IMR-90 (cell line): Measurements from ENCODE around the gene CYP4Z1. TPM values are rescaled to one million over a fixed set of nuclear protein-coding genes. Genes with fewer than 3 reads are reported as not detected.

Experiments used
- ATAC-seq: fragments of 200-7000 bp; cut with Tn5 transposase; 2 replicates; pipeline ENCODE4 v1.9.1; 2020; ENCODE audit warnings: low read depth, mild to moderate bottlenecking, moderate library complexity
- BruUV-seq: library from RNA; stranded (reverse); fragments of 400-500 nt; replicated peaks from 2 replicates; lab custom pipeline; 2021; lab: Mats Ljungman, UMichigan
- CTCF ChIA-PET: fragments of 300-600 bp; formaldehyde crosslinking; extraction: SDS; loops from one replicate; lab custom pipeline; 2021; ENCODE audit warnings: antibody characterized with exemption; lab: Yijun Ruan, JAX
- POLR2A ChIA-PET: fragments of 300-600 bp; sonication (Branson Sonifier 250); formaldehyde crosslinking; loops from one replicate; lab custom pipeline; 2022; ENCODE audit warnings: antibody characterized with exemption; ENCODE audit not compliant: unreplicated experiment; lab: Charles Lee
- DNase-seq: peaks from one replicate; pipeline ENCODE4 v3.0.0; 2013
- H2AFZ ChIP-seq: replicated peaks from 2 replicates; pipeline ENCODE3; 2013; ENCODE audit warnings: low read length, mild to moderate bottlenecking; ENCODE audit not compliant: poor library complexity
- H2AK5ac ChIP-seq: 2 replicates; pipeline ENCODE4 v1.6.1; 2013; ENCODE audit warnings: low read depth, low read length, inconsistent platforms
- H2AK9ac ChIP-seq: replicated peaks from 2 replicates; pipeline ENCODE3; 2013; ENCODE audit warnings: mild to moderate bottlenecking, low read depth, low read length, moderate library complexity; ENCODE audit not compliant: poor library complexity
- H2BK120ac ChIP-seq: 2 replicates; pipeline ENCODE4 v1.6.1; 2013; ENCODE audit warnings: low read depth, low read length, inconsistent platforms
- H2BK15ac ChIP-seq: 3 replicates; pipeline ENCODE4 v1.6.1; 2013; ENCODE audit warnings: low read depth, low read length, inconsistent platforms
- H2BK20ac ChIP-seq: 2 replicates; pipeline ENCODE4 v1.6.1; 2013; ENCODE audit warnings: low read depth, mild to moderate bottlenecking, inconsistent platforms, low read length, moderate library complexity
- H2BK5ac ChIP-seq: 2 replicates; pipeline ENCODE4 v1.6.1; 2013; ENCODE audit warnings: mild to moderate bottlenecking, low read depth, low read length, inconsistent platforms; ENCODE audit not compliant: poor library complexity, severe bottlenecking
- H3K14ac ChIP-seq: replicated peaks from 2 replicates; pipeline ENCODE4 v1.6.1; 2013; ENCODE audit warnings: low read depth, low read length, inconsistent platforms
- H3K18ac ChIP-seq: 2 replicates; pipeline ENCODE4 v1.6.1; 2013; ENCODE audit warnings: low read depth, low read length, control low read depth
- H3K23ac ChIP-seq: 2 replicates; pipeline ENCODE4 v1.6.1; 2013; ENCODE audit warnings: low read depth, low read length, inconsistent platforms
- H3K27ac ChIP-seq: 2 replicates; pipeline ENCODE4 v1.5.1; 2013; ENCODE audit warnings: mild to moderate bottlenecking, control low read depth, low read length; ENCODE audit not compliant: insufficient read depth
- H3K27me3 ChIP-seq: 2 replicates; pipeline ENCODE4 v1.6.1; 2013; ENCODE audit warnings: low read length; ENCODE audit not compliant: control insufficient read depth, insufficient read depth
- H3K36me3 ChIP-seq: 2 replicates; pipeline ENCODE4 v1.6.1; 2013; ENCODE audit warnings: low read length, mixed read lengths; ENCODE audit not compliant: control insufficient read depth, insufficient read depth
- H3K4ac ChIP-seq: 2 replicates; pipeline ENCODE4 v1.6.1; 2013; ENCODE audit warnings: low read depth, low read length, inconsistent platforms
- H3K4me1 ChIP-seq: 2 replicates; pipeline ENCODE4 v1.6.1; 2013; ENCODE audit warnings: low read length, mixed read lengths; ENCODE audit not compliant: control insufficient read depth, insufficient read depth
- H3K4me2 ChIP-seq: 2 replicates; pipeline ENCODE4 v1.6.1; 2013; ENCODE audit warnings: low read depth, mild to moderate bottlenecking, control low read depth, low read length, moderate library complexity
- H3K4me3 ChIP-seq: 2 replicates; pipeline ENCODE4 v1.5.1; 2013; ENCODE audit warnings: low read depth, mild to moderate bottlenecking, control low read depth, low read length, moderate library complexity; ENCODE audit not compliant: insufficient read depth
- H3K56ac ChIP-seq: 2 replicates; pipeline ENCODE4 v1.6.1; 2013; ENCODE audit warnings: low read length, inconsistent platforms; ENCODE audit not compliant: insufficient read depth; ENCODE audit errors: extremely low read depth
- H3K79me1 ChIP-seq, 2 experiments: 2 replicates each; pipeline ENCODE4 v1.6.1; 2013; ENCODE audit warnings: low read length in 2 of 2, inconsistent platforms in 1 of 2, low read depth in 1 of 2
- H3K9ac ChIP-seq: 2 replicates; pipeline ENCODE4 v1.6.1; 2013; ENCODE audit warnings: low read depth, low read length, control low read depth
- H3K9me1 ChIP-seq: 2 replicates; pipeline ENCODE4 v1.6.1; 2013; ENCODE audit warnings: low read length, inconsistent platforms; ENCODE audit not compliant: insufficient read depth
- H3K9me3 ChIP-seq: 2 replicates; pipeline ENCODE4 v1.6.1; 2013; ENCODE audit warnings: low read length; ENCODE audit not compliant: control insufficient read depth, insufficient read depth
- H4K20me1 ChIP-seq: 2 replicates; pipeline ENCODE4 v1.6.1; 2013; ENCODE audit warnings: low read length, inconsistent platforms; ENCODE audit not compliant: insufficient read depth
- H4K5ac ChIP-seq: 2 replicates; pipeline ENCODE4 v1.6.1; 2013; ENCODE audit warnings: mild to moderate bottlenecking, low read depth, low read length, control low read depth
- H4K8ac ChIP-seq, 2 experiments: 2 replicates each; pipeline ENCODE4 v1.6.1; 2013; ENCODE audit warnings: low read depth in 2 of 2, low read length in 2 of 2, control low read depth in 1 of 2, inconsistent platforms in 1 of 2
- H4K91ac ChIP-seq: 2 replicates; pipeline ENCODE4 v1.6.1; 2013; ENCODE audit warnings: low read depth, low read length, inconsistent platforms; ENCODE audit not compliant: insufficient read depth
- BHLHE40 ChIP-seq: fragments of 150-350 bp; IDR thresholded peaks from 2 replicates; pipeline ENCODE4 v1.6.1; 2016; ENCODE audit warnings: mild to moderate bottlenecking, low read depth, low read length
- CEBPB ChIP-seq: IDR thresholded peaks from 2 replicates; pipeline ENCODE4 v1.6.1; 2012; ENCODE audit warnings: low read depth, low read length, improper control_type of control experiment
- CHD1 ChIP-seq: IDR thresholded peaks from 2 replicates; pipeline ENCODE4 v1.6.1; 2012; ENCODE audit warnings: low read depth, low read length, improper control_type of control experiment
- FOS ChIP-seq: fragments of 150-350 bp; IDR thresholded peaks from 2 replicates; pipeline ENCODE4 v1.6.1; 2016; ENCODE audit warnings: low read depth, low read length
- MAFK ChIP-seq: IDR thresholded peaks from 2 replicates; pipeline ENCODE4 v1.6.1; 2012; ENCODE audit warnings: low read depth, low read length, improper control_type of control experiment
- MAZ ChIP-seq: IDR thresholded peaks from 2 replicates; pipeline ENCODE4 v1.6.1; 2012; ENCODE audit warnings: low read depth, mild to moderate bottlenecking, low read length, improper control_type of control experiment, moderate library complexity, borderline replicate concordance
- MXI1 ChIP-seq: IDR thresholded peaks from 2 replicates; pipeline ENCODE4 v1.6.1; 2012; ENCODE audit warnings: low read depth, mild to moderate bottlenecking, low read length, moderate library complexity, borderline replicate concordance
- NFE2L2 ChIP-seq: fragments of 150-350 bp; IDR thresholded peaks from 2 replicates; pipeline ENCODE4 v1.6.1; 2016; ENCODE audit warnings: low read depth, mild to moderate bottlenecking, low read length
- POLR2A ChIP-seq: IDR thresholded peaks from 2 replicates; pipeline ENCODE4 v1.6.1; 2012; ENCODE audit warnings: mild to moderate bottlenecking, low read depth, low read length
- RAD21 ChIP-seq: IDR thresholded peaks from 2 replicates; pipeline ENCODE4 v1.6.1; 2012; ENCODE audit warnings: low read length, improper control_type of control experiment
- RCOR1 ChIP-seq: IDR thresholded peaks from 2 replicates; pipeline ENCODE4 v1.6.1; 2012; ENCODE audit warnings: mild to moderate bottlenecking, low read length, improper control_type of control experiment; ENCODE audit not compliant: insufficient replicate concordance
- RFX5 ChIP-seq: IDR thresholded peaks from 2 replicates; pipeline ENCODE4 v1.8.0; 2012; ENCODE audit warnings: low read depth, mild to moderate bottlenecking, low read length, moderate library complexity
- SMC3 ChIP-seq: fragments of 150-350 bp; IDR thresholded peaks from 2 replicates; pipeline ENCODE4 v1.6.1; 2016; ENCODE audit warnings: low read depth, mild to moderate bottlenecking, antibody characterized with exemption, low read length, moderate library complexity
- WGBS, 2 experiments: methylation state at CpG; one replicate each; pipeline versions ENCODE4 v1.1.5 to v1.1.7; 2013; ENCODE audit warnings: missing lambda C conversion rate in 2 of 2; ENCODE audit not compliant: insufficient read length in 1 of 2; ENCODE audit errors: extremely low coverage in 2 of 2; 5-methylcytosine and 5-hydroxymethylcytosine counted together
- dilution Hi-C: fragments of 300-500 bp; cut with HindIII; formaldehyde crosslinking; loops from one replicate; pipeline ENCODE4 v1.14.3; 2018; ENCODE audit warnings: low sequenced_read_pairs; ENCODE audit not compliant: unreplicated experiment
- in situ Hi-C: fragments of 300-500 bp; cut with MboI; formaldehyde crosslinking; loops from 3 replicates; pipeline ENCODE4 v1.14.3; 2019; ENCODE audit warnings: low sequenced_read_pairs, inconsistent platforms, mixed read lengths
- intact Hi-C: fragments of 100-400 bp; cut with micrococcal nuclease; formaldehyde crosslinking; loops from 2 replicates; pipeline ENCODE4 v1.10.0; 2022
- polyA plus RNA-seq, 3 experiments: library from polyadenylated mRNA; depleted of rRNA; stranded (reverse); fragments of >200 nt; gene quantifications; 2 replicates each; pipeline ENCODE4 v1.2.3, GENCODE V29; 2012; ENCODE audit warnings: low replicate concordance in 1 of 3
- total RNA-seq: library from RNA; depleted of rRNA; stranded (reverse); fragments of >200 nt; gene quantifications from 2 replicates; pipeline ENCODE4 v1.2.3, GENCODE V29; 2012
- TF ChIP-seq, protein P1 (sequence below): fragments of 150-350 bp; IDR thresholded peaks from 2 replicates; pipeline ENCODE4 v1.6.1; 2016; ENCODE audit warnings: low read depth, mild to moderate bottlenecking, low read length, moderate library complexity, borderline replicate concordance
- TF ChIP-seq, protein P2 (sequence below): fragments of 150-350 bp; IDR thresholded peaks from 2 replicates; pipeline ENCODE4 v1.6.1; 2017; ENCODE audit warnings: mild to moderate bottlenecking, antibody characterized with exemption, low read length, low read depth
- TF ChIP-seq, protein P3 (sequence below): conservative IDR thresholded peaks from 2 replicates; pipeline ENCODE4 v1.5.1; 2012; ENCODE audit warnings: mild to moderate bottlenecking, low read depth, low read length, improper control_type of control experiment

Gene CYP4Z1
- total and polyA plus RNA-seq, 2 of the 4 experiments (the other 2 are of a cell fraction): not detected

DNA sequence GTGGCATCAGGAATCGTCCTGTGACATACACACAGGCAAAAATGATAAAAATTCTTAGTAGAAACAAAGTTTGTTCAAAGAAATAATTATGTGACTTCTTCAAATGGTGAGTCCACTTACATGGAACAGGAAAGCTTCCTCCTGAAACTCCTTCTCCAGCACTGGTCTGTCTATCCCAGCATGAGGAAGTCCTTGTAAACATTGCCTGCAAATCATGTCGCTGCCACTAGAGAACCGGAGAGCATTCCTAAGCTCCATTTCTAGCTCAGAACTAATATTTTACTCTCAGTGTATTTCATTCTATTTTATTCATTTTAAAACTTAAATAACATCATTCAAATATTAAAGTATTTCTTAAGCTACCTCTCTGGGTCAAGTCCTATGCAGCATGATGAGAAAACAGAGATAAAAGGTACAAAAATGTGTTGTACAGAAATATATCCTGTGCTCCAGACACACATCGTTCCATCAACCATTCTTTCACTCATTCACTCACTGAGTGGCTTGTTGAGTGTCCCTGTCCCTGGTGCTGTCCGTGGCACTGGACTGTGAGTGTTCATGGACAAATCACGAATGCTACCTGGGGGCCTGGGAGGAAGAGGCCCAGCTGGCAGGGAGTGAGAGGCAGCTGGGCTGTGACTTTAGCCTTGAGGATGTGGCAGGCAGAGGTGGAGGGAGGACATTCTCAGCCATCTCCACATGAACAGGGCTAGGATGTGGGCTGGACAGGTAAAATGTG lies 80.2 kb downstream of the CYP4Z1 start:
- no peak overlapping the region for H3K9ac ChIP-seq
- ATAC-seq (no peak), DNase-seq (no peak)
- H3K14ac ChIP-seq: no peak overlapping the region
- no peak overlapping the region for H3K4ac ChIP-seq
- H3K4me3 ChIP-seq: no peak overlapping the region
- no peaks in the 10 kb centered on the region for H4K20me1 ChIP-seq
- no peak overlapping the region for H4K91ac ChIP-seq
- no peak overlapping the region for H2AK9ac ChIP-seq
- no peaks in the 10 kb centered on the region for H3K9me3 ChIP-seq
- no peak overlapping the region for H2BK5ac ChIP-seq
- H2BK20ac ChIP-seq: no peak overlapping the region
- no peaks in the 10 kb centered on the region for H3K9me1 ChIP-seq
- no peak overlapping the region for H3K56ac ChIP-seq
- no peak overlapping the region for H3K23ac ChIP-seq
- no peak overlapping the region for H4K5ac ChIP-seq
- H2BK15ac ChIP-seq: no peak overlapping the region
- intact Hi-C loops: no loop called here
- H3K27ac ChIP-seq: no peak overlapping the region
- no peaks in the 10 kb centered on the region for H3K27me3 ChIP-seq
- no peak overlapping the region for H2AFZ ChIP-seq
- no peaks in the 10 kb centered on the region for H3K4me1 ChIP-seq
- WGBS, 2 experiments: no CpG with 5 or more reads among the region's 6 CpGs
- no peaks in the 10 kb centered on the region for H3K79me1 ChIP-seq
- no peak overlapping the region for H2BK120ac ChIP-seq
- no peak overlapping the region for H2AK5ac ChIP-seq
- H3K18ac ChIP-seq: no peak overlapping the region
- no peaks in the 10 kb centered on the region for H3K36me3 ChIP-seq
- ChIA-PET CTCF (no interaction called here), POLR2A (no interaction called here)
- H4K8ac ChIP-seq: no peak overlapping the region
- dilution Hi-C loops: no loop called here
- TF ChIP-seq MXI1 (no peak), MAFK (no peak), RCOR1 (no peak), NFE2L2 (no peak), CHD1 (no peak), SMC3 (no peak), CEBPB (no peak), FOS (no peak), MAZ (no peak), RAD21 (no peak), POLR2A (no peak), BHLHE40 (no peak), RFX5 (no peak)
- TF ChIP-seq, protein P1, sequence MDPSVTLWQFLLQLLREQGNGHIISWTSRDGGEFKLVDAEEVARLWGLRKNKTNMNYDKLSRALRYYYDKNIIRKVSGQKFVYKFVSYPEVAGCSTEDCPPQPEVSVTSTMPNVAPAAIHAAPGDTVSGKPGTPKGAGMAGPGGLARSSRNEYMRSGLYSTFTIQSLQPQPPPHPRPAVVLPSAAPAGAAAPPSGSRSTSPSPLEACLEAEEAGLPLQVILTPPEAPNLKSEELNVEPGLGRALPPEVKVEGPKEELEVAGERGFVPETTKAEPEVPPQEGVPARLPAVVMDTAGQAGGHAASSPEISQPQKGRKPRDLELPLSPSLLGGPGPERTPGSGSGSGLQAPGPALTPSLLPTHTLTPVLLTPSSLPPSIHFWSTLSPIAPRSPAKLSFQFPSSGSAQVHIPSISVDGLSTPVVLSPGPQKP: no peak
- TF ChIP-seq, protein P2, sequence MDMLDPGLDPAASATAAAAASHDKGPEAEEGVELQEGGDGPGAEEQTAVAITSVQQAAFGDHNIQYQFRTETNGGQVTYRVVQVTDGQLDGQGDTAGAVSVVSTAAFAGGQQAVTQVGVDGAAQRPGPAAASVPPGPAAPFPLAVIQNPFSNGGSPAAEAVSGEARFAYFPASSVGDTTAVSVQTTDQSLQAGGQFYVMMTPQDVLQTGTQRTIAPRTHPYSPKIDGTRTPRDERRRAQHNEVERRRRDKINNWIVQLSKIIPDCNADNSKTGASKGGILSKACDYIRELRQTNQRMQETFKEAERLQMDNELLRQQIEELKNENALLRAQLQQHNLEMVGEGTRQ: no peak
- TF ChIP-seq, protein P3, sequence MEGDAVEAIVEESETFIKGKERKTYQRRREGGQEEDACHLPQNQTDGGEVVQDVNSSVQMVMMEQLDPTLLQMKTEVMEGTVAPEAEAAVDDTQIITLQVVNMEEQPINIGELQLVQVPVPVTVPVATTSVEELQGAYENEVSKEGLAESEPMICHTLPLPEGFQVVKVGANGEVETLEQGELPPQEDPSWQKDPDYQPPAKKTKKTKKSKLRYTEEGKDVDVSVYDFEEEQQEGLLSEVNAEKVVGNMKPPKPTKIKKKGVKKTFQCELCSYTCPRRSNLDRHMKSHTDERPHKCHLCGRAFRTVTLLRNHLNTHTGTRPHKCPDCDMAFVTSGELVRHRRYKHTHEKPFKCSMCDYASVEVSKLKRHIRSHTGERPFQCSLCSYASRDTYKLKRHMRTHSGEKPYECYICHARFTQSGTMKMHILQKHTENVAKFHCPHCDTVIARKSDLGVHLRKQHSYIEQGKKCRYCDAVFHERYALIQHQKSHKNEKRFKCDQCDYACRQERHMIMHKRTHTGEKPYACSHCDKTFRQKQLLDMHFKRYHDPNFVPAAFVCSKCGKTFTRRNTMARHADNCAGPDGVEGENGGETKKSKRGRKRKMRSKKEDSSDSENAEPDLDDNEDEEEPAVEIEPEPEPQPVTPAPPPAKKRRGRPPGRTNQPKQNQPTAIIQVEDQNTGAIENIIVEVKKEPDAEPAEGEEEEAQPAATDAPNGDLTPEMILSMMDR: no peak
- in situ Hi-C loops: no loop called here
- H3K4me2 ChIP-seq: no peak overlapping the region
- no TSS peak for BruUV-seq
